PFSK-1 (cell line): Measurements from ENCODE around the gene CYB5R3.

Experiments used
- FOXP2 ChIP-seq: optimal IDR thresholded peaks from 2 replicates; pipeline ENCODE3; 2011; ENCODE audit warnings: borderline replicate concordance, control low read depth, inconsistent platforms; ENCODE audit not compliant: insufficient read depth; ENCODE audit errors: extremely low read length, extremely low read depth
- TAF1 ChIP-seq: IDR thresholded peaks from 2 replicates; pipeline ENCODE4 v1.6.1; 2012; ENCODE audit warnings: low read length, control low read depth, borderline replicate concordance; ENCODE audit not compliant: insufficient read depth
- TF ChIP-seq, protein P1 (sequence below), 2 experiments: IDR thresholded peaks; 2 replicates each; pipeline versions ENCODE4 v1.6.1 to v1.8.0; 2011 to 2012; ENCODE audit warnings: low read depth in 2 of 2, low read length in 2 of 2, control low read depth in 1 of 2, inconsistent platforms in 1 of 2, mild to moderate bottlenecking in 1 of 2, moderate library complexity in 1 of 2; ENCODE audit not compliant: insufficient read depth in 1 of 2

DNA sequence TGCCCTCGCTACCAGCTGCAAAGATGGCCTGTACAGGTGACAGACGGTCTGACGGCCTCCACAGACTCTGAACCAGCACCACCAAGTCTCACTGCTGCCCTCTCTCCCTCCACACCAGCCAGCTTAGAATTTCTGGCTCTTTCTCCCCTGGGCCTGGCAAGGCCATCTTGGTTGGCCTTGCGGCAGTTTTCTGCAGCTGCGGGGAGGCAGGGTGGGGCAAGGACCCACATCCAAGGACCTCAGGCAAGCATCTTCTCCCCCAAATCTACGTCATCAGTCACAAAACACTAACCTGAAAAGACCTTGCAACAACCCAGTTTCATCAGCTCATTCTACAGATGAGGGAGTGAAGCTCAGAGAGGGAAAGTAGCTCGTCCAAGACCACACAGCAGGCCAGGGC lies 22.8 kb downstream of the CYB5R3 start:
- TF ChIP-seq FOXP2, result no peak
- TF ChIP-seq, protein P1, sequence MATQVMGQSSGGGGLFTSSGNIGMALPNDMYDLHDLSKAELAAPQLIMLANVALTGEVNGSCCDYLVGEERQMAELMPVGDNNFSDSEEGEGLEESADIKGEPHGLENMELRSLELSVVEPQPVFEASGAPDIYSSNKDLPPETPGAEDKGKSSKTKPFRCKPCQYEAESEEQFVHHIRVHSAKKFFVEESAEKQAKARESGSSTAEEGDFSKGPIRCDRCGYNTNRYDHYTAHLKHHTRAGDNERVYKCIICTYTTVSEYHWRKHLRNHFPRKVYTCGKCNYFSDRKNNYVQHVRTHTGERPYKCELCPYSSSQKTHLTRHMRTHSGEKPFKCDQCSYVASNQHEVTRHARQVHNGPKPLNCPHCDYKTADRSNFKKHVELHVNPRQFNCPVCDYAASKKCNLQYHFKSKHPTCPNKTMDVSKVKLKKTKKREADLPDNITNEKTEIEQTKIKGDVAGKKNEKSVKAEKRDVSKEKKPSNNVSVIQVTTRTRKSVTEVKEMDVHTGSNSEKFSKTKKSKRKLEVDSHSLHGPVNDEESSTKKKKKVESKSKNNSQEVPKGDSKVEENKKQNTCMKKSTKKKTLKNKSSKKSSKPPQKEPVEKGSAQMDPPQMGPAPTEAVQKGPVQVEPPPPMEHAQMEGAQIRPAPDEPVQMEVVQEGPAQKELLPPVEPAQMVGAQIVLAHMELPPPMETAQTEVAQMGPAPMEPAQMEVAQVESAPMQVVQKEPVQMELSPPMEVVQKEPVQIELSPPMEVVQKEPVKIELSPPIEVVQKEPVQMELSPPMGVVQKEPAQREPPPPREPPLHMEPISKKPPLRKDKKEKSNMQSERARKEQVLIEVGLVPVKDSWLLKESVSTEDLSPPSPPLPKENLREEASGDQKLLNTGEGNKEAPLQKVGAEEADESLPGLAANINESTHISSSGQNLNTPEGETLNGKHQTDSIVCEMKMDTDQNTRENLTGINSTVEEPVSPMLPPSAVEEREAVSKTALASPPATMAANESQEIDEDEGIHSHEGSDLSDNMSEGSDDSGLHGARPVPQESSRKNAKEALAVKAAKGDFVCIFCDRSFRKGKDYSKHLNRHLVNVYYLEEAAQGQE (IDR thresholded peaks at IDR 0.05; ENCODE audit: insufficient read depth in 1 of 2, low read depth in 2 of 2, low read length in 2 of 2), result no peak
- TF ChIP-seq TAF1, result no peak
